T-helper 1 cell treated with Interleukin-12 subunit alpha and Interleukin-12 subunit beta and Interleukin-4 antibody, amounts not matched to agents 30 μg/mL and 1 μg/mL, for 36 hours (primary cell): ENCODE data around the gene ZCCHC7.
A peak's percentile ranks its signal among the peaks of the same experiment; 100 is the strongest.
"Not testable (repeated sequence)": the region's sequence is repeated elsewhere in the genome, so short reads cannot be mapped to it uniquely, and the experiment has no call there.

Experiments
- H3K27ac Mint-ChIP-seq: one replicate; pipeline ENCODE4 v1.8.0; 2021; ENCODE audit warnings: mild to moderate bottlenecking, mixed read lengths
- H3K27me3 Mint-ChIP-seq: one replicate; pipeline ENCODE4 v1.8.0; 2021; ENCODE audit warnings: low read depth, mixed read lengths
- H3K36me3 Mint-ChIP-seq: one replicate; pipeline ENCODE4 v1.8.0; 2021; ENCODE audit warnings: low read depth, mixed read lengths
- H3K4me1 Mint-ChIP-seq: one replicate; pipeline ENCODE4 v1.8.0; 2021; ENCODE audit warnings: low read depth, mixed read lengths
- H3K4me3 Mint-ChIP-seq: one replicate; pipeline ENCODE4 v1.8.0; 2021; ENCODE audit warnings: mild to moderate bottlenecking, moderate library complexity, mixed read lengths
- H3K9me3 Mint-ChIP-seq: one replicate; pipeline ENCODE4 v1.8.0; 2021; ENCODE audit warnings: mixed read lengths

ZCCHC7 gene

DNA sequence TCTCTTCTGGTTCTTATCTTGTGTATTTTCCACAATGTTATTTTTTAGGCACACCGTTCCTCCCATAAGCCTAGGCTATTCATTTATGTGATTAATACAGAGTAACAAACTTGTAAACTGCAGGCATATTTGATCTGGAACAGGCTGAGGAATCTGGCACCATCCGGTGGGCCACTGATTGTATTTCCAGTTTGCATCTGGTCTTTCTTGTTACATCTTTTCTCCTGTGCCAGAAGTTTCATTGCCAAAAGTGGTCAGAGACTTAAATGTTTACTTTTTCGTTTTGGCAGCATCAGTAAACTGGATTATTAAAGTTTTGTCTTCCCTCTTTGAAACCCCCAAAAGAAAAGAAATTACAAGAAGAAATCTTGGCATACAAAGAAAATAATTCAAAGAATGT lies 17.9 kb upstream of the ZCCHC7 start:
- Mint-ChIP-seq H3K4me1 (peaks cover 16% of the 10 kb centered on the region), H3K9me3 (no peaks in the 10 kb centered on the region), H3K27ac (no peak overlapping the region), H3K36me3 (no peaks in the 10 kb centered on the region), H3K4me3 (no peak overlapping the region), H3K27me3 (no peaks in the 10 kb centered on the region)

DNA sequence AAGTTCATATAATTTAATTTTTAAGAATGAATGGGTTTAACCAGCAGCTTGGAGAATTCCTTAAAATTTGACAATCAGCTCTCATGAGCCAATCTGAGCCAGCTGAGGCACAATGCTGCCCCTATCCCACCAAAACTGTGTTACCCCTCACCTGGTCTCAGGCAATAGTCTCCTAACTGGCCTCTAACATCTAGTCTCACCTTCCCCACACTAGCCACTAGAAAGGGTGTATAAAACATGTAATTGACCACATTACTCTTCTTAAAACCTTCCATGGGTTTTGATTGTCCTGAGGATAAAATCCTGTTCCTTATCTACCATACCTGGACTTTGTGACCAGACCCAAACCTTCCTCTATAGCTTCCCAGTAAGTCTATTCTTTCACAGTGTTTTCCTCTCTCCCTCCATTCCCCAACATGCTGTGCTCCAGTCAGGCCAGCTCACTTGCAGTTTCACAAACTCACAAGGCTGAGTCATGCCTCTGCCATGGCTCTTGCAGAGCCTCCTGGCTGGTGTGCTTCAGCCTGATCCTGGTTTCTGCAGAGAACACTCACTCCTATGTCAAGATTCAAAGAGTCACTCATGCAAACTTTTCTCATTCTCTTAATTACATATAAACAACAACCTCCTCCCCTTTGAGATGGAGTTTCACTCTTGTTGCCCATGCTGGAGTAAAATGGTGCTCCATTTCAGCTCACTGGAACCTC lies 16.0 kb upstream of the ZCCHC7 start:
- H3K27ac Mint-ChIP-seq, result no peak overlapping the region
- peaks cover 4% of the 10 kb centered on the region for H3K27me3 Mint-ChIP-seq
- H3K9me3 Mint-ChIP-seq, result peaks cover 5% of the 10 kb centered on the region
- peaks cover 1% of the 10 kb centered on the region for H3K36me3 Mint-ChIP-seq
- peaks cover 22% of the 10 kb centered on the region for H3K4me1 Mint-ChIP-seq
- no peak overlapping the region for H3K4me3 Mint-ChIP-seq

DNA sequence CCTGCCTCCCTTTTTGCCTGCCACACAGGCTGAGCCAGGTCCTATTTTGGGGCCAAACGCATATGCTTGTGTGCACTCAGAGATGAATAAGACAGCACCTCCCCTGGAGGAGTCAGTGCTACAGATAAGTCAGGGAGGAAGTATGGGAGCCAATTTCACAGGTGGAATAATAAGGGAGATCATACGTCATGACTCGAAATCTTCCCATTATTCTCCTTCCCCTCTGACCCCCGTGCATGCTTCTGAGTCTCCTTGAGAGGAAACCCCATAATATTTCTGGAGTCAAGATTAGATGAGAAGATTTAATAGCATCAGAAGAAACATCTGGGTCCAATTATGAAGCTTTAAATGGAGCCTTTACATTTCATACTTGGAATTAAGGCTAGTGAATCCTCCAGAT lies 15.1 kb upstream of the ZCCHC7 start:
- Mint-ChIP-seq H3K9me3 (peaks cover 5% of the 10 kb centered on the region), H3K4me3 (no peak overlapping the region), H3K36me3 (peaks cover 1% of the 10 kb centered on the region), H3K27me3 (peaks cover 6% of the 10 kb centered on the region), H3K27ac (no peak overlapping the region), H3K4me1 (peaks cover 22% of the 10 kb centered on the region)

DNA sequence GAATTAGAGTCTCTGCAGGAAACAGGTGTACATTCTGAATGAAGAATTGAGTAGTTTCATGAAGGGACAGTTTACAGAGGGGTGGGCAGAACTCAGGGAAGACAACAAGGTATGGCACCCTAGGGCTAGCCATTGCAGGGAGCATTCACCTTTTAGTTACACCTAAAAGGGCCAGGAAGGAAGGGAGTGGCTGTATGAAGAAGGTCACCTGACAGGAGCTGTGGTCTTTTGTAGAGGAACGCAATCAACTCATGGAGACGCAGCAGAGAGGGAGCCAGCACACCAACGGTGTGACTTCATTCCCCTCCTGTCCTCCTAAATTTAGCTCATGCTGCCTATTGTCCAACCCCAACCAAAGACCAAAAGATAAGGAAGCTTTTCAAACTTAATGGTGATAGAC lies 12.7 kb upstream of the ZCCHC7 start:
- Mint-ChIP-seq H3K9me3 (peaks cover 5% of the 10 kb centered on the region), H3K4me1 (peaks cover 25% of the 10 kb centered on the region), H3K4me3 (peak overlapping the region; percentile 47), H3K36me3 (peaks cover 1% of the 10 kb centered on the region), H3K27me3 (peaks cover 7% of the 10 kb centered on the region), H3K27ac (no peak overlapping the region)

DNA sequence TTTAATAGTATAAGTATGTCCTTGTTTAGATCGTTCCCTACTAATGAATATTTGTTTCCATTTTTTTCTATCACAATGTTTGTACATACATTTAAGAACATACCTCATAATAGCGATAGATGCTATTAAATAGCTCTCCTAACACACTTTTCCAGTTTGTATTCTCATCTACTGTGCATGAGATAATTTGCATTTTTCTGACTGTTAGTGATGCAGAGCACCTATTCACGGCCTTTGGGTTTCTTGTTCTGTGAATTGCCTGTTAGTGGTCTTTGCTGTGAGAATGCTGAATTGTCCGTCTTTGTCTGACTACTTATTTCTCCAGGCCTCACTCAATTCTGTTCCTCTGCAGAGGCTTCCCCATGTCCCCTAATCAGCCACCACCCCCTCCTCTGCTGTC lies 5.9 kb upstream of the ZCCHC7 start:
- not testable (repeated sequence) for H3K9me3 Mint-ChIP-seq, H3K27ac Mint-ChIP-seq, H3K4me3 Mint-ChIP-seq, H3K36me3 Mint-ChIP-seq, H3K4me1 Mint-ChIP-seq
- H3K27me3 Mint-ChIP-seq, result peaks cover 12% of the 10 kb centered on the region

DNA sequence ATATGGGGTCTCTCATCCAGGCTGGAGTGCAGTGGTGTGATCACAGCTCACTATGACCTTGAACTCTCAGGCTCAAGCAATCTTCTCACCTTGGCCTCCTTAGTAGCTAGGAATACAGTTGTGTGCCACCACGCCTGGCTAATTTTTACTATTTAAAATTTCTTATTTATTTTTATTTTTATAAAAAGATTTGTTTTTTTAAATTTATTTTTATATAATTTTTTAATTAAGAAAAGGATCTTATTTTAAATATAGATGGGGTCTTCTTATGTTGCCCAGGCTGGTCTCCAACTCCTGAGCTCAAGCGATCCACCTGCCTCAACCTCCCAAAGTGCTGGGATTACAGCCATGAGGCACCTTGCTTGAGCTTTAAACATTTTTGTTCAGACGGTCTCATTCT lies 2.4 kb upstream of the ZCCHC7 start:
- H3K9me3 Mint-ChIP-seq, result peaks cover 6% of the 10 kb centered on the region
- H3K27me3 Mint-ChIP-seq, result peaks cover 7% of the 10 kb centered on the region
- H3K36me3 Mint-ChIP-seq, result peaks cover 9% of the 10 kb centered on the region

DNA sequence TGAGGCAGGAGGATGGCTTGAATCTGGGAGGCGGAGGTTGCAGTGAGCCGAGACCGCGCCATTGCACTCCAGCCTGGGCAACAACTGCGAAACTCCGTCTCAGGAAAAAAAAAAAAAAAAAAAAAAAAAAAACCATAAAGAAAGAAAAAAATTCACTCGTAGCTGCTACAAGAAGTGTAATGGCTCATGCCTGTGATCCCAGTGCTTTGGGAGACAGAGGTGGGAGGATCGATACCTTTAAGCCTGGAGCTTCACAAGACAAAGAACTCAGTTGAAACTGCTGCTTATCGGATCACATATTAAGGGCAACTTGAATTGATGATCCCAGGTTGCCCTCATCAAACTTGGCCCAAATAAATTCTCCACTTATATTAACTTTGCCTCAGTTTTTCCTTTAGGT lies 1.0 kb upstream of the ZCCHC7 start:
- H3K27me3 Mint-ChIP-seq, result no peaks in the 10 kb centered on the region
- H3K36me3 Mint-ChIP-seq, result peaks cover 9% of the 10 kb centered on the region
- H3K27ac Mint-ChIP-seq, result peak overlapping the region; percentile 97
- H3K9me3 Mint-ChIP-seq, result peaks cover 6% of the 10 kb centered on the region
- peaks cover 20% of the 10 kb centered on the region for H3K4me1 Mint-ChIP-seq
- H3K4me3 Mint-ChIP-seq, result no peak overlapping the region

More for the DNA sequence above, 2.4 kb upstream of the ZCCHC7 start:
- Mint-ChIP-seq H3K4me1 (peaks cover 17% of the 10 kb centered on the region), H3K27ac (no peak overlapping the region), H3K4me3 (no peak overlapping the region)

DNA sequence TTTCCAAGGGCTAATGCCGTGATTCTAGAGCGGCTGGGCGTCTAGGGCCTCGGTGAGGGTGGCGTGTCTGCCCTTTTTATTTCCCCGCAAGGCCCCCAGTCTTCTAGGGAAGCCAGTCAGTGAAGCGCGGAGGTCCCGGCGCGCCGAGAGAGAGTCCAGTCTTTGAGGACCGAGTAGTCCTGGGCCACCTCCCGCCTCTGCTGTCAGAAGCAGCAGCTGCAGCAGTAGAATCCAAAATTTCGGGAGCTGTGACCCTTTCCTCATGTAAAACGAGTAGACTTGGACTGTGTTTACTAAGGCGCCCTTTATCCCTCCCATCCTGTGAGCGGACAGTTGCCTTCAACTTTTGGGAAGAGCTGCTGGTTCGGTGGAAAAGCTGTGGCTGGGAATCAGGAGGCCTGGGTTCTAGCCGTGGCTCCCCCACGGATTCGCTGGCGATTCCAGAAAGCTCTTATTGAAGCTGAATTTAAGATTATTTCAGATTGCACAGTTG lies 515 bp downstream of the ZCCHC7 start:
- peak overlapping the region; percentile 92 for H3K4me3 Mint-ChIP-seq
- not testable (repeated sequence) for H3K36me3 Mint-ChIP-seq, H3K27me3 Mint-ChIP-seq, H3K9me3 Mint-ChIP-seq
- H3K4me1 Mint-ChIP-seq, result peaks cover 25% of the 10 kb centered on the region
- H3K27ac Mint-ChIP-seq, result peak overlapping the region; percentile 97

DNA sequence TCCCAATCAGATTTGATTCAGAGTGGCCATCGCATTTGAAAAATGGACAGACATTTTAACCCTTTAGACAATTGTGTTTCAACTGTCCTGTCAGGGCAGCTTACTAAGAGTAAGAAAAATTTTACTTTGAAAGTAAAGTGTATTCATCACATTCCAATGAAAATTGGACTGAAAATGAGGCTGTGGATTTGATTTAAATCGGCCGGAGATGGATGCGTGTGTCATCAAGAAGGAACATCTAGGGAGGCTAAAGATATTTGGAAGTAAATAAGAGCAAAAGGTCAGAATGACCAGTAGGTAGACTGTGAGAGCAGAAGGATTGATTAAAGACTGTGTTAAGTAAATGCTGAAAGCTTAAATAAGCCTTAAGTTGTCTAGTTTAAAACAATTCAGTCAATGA lies 1.5 kb downstream of the ZCCHC7 start:
- Mint-ChIP-seq H3K4me1 (peaks cover 25% of the 10 kb centered on the region), H3K9me3 (peaks cover 6% of the 10 kb centered on the region), H3K27me3 (no peaks in the 10 kb centered on the region), H3K27ac (no peak overlapping the region), H3K36me3 (peaks cover 9% of the 10 kb centered on the region), H3K4me3 (peak overlapping the region; percentile 92)

DNA sequence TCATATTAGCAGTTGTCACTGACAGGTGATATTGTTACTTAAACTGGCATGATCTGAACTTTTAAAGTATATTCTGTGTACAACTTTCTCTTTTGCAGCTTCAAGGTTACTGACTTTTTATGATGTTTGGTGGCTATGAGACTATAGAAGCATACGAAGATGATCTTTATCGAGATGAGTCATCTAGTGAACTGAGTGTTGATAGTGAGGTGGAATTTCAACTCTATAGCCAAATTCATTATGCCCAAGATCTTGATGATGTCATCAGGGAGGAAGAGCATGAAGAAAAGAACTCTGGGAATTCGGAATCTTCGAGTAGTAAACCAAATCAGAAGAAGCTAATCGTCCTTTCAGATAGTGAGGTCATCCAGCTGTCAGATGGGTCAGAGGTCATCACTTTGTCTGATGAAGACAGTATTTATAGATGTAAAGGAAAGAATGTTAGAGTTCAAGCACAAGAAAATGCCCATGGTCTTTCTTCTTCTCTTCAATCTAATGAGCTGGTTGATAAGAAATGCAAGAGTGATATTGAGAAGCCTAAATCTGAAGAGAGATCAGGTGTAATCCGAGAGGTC lies 5.9 kb downstream of the ZCCHC7 start:
- Mint-ChIP-seq H3K4me3 (no peak overlapping the region), H3K27me3 (no peaks in the 10 kb centered on the region), H3K4me1 (peaks cover 21% of the 10 kb centered on the region), H3K9me3 (no peaks in the 10 kb centered on the region), H3K36me3 (peaks cover 7% of the 10 kb centered on the region), H3K27ac (no peak overlapping the region)

DNA sequence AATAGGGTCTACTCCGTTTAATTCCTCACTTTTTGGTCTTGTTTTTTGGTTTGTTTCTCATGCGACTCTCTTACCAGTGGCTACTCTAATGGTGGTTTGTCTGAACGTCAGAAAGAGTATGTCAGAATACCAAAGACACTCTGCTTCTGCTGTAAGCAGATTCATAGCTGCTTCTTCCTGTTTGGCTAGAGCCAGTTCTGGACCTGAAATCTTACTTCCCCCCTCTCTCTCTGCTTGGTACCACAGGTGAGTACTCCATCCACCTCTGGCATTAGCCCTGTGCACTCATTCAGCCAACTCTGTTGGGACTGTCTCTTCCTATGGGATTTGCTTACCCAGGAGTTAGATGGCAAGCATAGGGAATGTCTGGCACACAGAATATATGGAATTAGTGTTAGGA lies 6.6 kb downstream of the ZCCHC7 start:
- no peak overlapping the region for H3K4me3 Mint-ChIP-seq
- peaks cover 7% of the 10 kb centered on the region for H3K36me3 Mint-ChIP-seq
- H3K27me3 Mint-ChIP-seq, result no peaks in the 10 kb centered on the region
- H3K9me3 Mint-ChIP-seq, result no peaks in the 10 kb centered on the region
- no peak overlapping the region for H3K27ac Mint-ChIP-seq
- peaks cover 16% of the 10 kb centered on the region for H3K4me1 Mint-ChIP-seq

DNA sequence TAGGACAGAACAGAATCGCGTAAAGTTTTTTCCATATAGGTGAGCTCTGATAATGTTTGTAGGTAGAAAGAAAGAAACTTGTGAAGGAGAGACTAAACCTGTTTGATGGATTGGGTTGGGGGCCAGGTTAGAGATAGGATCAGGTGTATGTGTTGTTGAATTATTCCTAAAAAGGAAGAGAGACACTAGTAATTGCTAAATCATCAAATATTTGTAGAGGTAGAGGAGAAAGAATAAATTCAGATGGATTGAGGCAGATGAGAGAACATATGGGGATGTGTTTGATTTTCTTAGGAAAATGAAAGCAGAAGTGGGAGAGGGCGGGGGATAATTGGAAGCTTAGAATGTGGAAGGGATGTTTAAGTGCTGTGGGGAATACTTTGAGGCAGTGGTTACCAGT lies 7.7 kb downstream of the ZCCHC7 start:
- no peak overlapping the region for H3K4me3 Mint-ChIP-seq
- peaks cover 10% of the 10 kb centered on the region for H3K36me3 Mint-ChIP-seq
- no peaks in the 10 kb centered on the region for H3K9me3 Mint-ChIP-seq
- H3K27ac Mint-ChIP-seq, result no peak overlapping the region
- no peaks in the 10 kb centered on the region for H3K27me3 Mint-ChIP-seq
- peaks cover 9% of the 10 kb centered on the region for H3K4me1 Mint-ChIP-seq

DNA sequence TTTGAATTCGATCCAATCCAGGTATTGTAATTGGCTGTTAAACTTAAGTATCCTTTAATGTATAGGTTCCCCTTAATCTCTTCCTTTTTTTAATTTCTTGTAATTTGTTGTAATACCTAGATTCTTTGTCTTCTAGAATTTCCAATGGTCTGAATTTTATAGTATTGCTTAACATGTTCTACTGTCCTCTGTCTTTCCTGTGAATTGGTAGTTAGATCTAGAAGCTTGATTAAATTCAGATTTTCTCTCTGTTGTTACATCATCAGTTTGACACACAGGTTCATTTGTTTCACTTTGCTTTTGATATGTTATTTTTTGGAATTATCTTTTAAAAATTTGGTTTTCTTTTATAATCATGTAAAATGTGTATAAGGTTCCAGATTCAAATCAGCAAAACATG lies 13.8 kb downstream of the ZCCHC7 start:
- Mint-ChIP-seq H3K4me1 (peaks cover 7% of the 10 kb centered on the region), H3K36me3 (peaks cover 31% of the 10 kb centered on the region), H3K27ac (no peak overlapping the region), H3K4me3 (no peak overlapping the region), H3K27me3 (no peaks in the 10 kb centered on the region), H3K9me3 (no peaks in the 10 kb centered on the region)

DNA sequence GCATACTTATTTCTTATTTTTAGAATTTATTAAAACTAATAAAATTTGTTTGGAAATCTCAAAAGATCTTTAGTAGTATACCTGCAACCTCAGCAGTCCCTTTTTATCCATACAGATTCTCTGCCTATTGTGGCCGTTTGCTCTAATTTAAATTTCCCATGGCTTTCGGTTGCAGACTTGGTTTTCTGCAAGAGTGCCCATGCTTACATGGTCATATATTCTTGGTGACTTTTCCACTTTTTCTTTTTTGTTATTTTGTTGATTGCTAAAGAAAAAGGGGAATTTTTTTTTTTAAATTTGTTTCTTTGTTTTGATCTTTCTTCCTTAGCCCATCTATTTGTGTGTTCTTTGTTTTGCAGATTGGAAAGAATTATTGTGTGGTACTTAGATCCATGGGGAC lies 20.6 kb downstream of the ZCCHC7 start:
- no peaks in the 10 kb centered on the region for H3K27me3 Mint-ChIP-seq
- H3K4me1 Mint-ChIP-seq, result peaks cover 8% of the 10 kb centered on the region

DNA sequence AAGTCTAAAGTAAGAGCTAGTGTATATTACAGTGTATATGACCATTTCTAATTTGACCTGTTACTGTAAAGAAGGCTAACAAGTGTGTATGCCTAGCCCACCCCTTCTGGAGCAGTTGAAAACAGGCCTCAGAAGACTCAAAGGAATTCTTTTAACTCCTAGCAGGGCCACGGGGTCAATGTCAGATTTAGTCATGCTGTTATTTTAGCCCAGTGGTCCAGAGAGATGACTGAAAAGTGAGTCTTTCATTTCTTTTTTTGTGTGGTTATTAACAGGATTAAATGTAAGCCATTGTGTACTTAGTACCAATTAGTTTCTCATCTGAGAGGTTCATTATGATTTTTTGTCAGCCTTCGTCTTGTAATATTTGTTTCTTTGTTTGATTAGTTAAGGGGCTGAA lies 24.4 kb downstream of the ZCCHC7 start:
- Mint-ChIP-seq H3K9me3 (no peaks in the 10 kb centered on the region), H3K4me1 (peaks cover 21% of the 10 kb centered on the region), H3K27me3 (no peaks in the 10 kb centered on the region), H3K36me3 (peaks cover 25% of the 10 kb centered on the region), H3K27ac (no peak overlapping the region), H3K4me3 (no peak overlapping the region)

More for the DNA sequence above, 20.6 kb downstream of the ZCCHC7 start:
- H3K9me3 Mint-ChIP-seq, result no peaks in the 10 kb centered on the region
- no peak overlapping the region for H3K27ac Mint-ChIP-seq
- no peak overlapping the region for H3K4me3 Mint-ChIP-seq
- peaks cover 21% of the 10 kb centered on the region for H3K36me3 Mint-ChIP-seq
